Heart left ventricle (tissue), 13 donors: ENCODE measurements around the gene NCMAP.

Source experiments
- POLR2A ChIP-seq, 2 donors: fragments of 450-650 bp; IDR thresholded peaks; one replicate each; pipeline ENCODE4 v1.6.1; 2017; ENCODE audit warnings: antibody characterized with exemption in 2 of 2, mild to moderate bottlenecking in 2 of 2, moderate library complexity in 2 of 2
- TF ChIP-seq, protein P1 (sequence below), 12 donors: fragments of 200-600 bp; sonication (generic) in 4 of 12; IDR thresholded peaks; one replicate each; pipeline versions ENCODE4 v1.5.0 to v1.8.0; 2018 to 2022; ENCODE audit warnings: antibody characterized with exemption in 12 of 12, mild to moderate bottlenecking in 5 of 12
- donor health status: ischemic (EF 13 %, LVEDD 7.1; RV severe dilation, severe dysfunction).
- donor health status: DM: no; HTN: yes; CAD: no.
- donor health status: DM: no; HTN: no; CAD: no.
- donor health status: ischemic (EF 25% LVEDD 6.9; RV normal size, moderate dysfunction).
- donor health status: ischemic (EF 25% LVEDD 5.7; RV mildly dilated, moderate dysfunction).
- donor health status: ischemic (EF 35%, LVEDD 5.7; RV mildly dilated, moderate dysfunction).
- donor health status: nonischemic (EF 11% LVEDD 7.7; RV severe dilation, severe dysfunction).
- donor health status: DM: yes; HTN: yes; CAD: no.
- donor health status: PGD.
- donor health status: ischemic (EF 29% LVEDD 5.4; RV normal size, mild dysfunction).
- donor health status: nonischemic (EF 23%, LVEDD 6.1; RV moderate dilation, normal function).

DNA sequence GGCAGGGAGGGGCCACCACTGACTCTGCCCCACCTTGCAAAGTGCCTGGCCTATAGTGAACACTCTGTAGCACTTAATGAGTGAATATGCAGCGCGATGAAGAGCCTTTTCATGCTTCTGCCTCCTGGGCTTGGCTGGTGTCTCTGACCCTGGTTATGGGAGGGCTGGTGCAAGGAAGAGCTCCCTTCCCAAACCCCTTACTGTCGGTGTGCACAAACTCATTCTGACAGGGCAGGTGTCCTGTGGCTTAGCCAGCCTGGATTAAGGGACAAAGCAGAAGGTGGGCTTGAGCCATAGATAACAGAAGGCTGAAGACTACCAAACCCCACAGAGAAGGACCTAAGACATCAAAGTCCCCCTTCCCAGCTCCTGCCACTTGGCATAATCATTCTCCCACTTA lies 2.0 kb upstream of the NCMAP start:
- TF ChIP-seq POLR2A (IDR thresholded peaks at IDR 0.05): no peak
- TF ChIP-seq, protein P1, sequence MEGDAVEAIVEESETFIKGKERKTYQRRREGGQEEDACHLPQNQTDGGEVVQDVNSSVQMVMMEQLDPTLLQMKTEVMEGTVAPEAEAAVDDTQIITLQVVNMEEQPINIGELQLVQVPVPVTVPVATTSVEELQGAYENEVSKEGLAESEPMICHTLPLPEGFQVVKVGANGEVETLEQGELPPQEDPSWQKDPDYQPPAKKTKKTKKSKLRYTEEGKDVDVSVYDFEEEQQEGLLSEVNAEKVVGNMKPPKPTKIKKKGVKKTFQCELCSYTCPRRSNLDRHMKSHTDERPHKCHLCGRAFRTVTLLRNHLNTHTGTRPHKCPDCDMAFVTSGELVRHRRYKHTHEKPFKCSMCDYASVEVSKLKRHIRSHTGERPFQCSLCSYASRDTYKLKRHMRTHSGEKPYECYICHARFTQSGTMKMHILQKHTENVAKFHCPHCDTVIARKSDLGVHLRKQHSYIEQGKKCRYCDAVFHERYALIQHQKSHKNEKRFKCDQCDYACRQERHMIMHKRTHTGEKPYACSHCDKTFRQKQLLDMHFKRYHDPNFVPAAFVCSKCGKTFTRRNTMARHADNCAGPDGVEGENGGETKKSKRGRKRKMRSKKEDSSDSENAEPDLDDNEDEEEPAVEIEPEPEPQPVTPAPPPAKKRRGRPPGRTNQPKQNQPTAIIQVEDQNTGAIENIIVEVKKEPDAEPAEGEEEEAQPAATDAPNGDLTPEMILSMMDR (IDR thresholded peaks at IDR 0.05): no peak
